NCI-H2029 treated with DMSO at 0.1 percent for 48 hours (cell line): Measurements from ENCODE around the gene LOC101059915.
"Not testable (repeated sequence)": the region's sequence is repeated elsewhere in the genome, so short reads cannot be mapped to it uniquely, and the experiment has no call there.

Source experiments
- DNase-seq: peaks from one replicate; lab custom pipeline; 2025; lab: John Stamatoyannopoulos, UW

LOC101059915 gene

GRCh38 chrX:71675636-71676035 lies 8.3 kb downstream of the LOC101059915 start:
- DNase-seq, result not testable (repeated sequence)

DNA sequence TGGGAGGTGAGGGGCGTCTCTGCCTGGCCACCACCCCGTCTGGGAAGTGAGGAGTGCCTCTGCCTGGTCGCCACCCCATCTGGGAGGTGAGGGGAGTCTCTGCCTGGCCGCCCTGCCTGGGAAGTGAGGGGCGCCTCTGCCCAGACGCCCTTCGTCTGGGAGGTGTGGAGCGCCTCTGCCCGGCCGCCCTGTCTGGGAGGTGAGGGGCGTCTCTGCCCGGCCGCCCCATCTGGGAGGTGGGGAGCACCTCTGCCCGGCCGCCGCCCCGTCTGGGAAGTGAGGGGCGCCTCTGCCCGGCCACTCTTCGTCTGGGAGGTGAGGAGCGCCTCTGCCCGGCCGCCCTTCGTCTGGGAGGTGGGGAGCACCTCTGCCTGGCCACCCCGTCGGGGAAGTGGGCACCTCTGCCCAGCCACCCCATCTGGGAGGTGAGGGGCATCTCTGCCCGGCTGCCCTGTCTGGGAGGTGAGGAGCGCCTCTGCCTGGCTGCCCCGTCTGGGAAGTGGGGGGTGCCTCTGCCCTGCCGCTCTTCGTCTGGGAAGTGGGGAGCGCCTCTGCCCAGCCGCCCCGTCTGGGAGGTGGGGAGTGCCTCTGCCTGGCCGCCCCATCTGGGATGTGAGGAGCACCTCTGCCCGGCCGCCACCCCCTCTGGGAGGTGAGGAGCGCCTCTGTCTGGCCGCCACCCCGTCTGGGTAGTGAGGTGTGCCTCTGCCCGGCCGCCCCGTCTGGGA lies 8.9 kb downstream of the LOC101059915 start:
- not testable (repeated sequence) for DNase-seq

DNA sequence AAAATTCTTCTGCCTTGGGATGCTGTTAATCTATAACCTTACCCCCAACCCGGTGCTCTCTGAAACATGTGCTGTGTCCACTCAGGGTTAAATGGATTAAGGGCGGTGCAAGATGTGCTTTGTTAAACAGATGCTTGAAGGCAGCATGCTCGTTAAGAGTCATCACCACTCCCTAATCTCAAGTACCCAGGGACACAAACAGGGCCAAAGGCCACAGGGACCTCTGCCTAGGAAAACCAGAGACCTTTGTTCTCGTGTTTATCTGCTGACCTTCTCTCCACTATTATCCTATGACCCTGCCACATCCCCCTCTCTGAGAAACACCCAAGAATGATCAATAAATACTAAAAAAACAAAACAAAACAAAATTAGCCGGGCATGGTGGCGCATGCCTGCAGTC lies 9.8 kb downstream of the LOC101059915 start:
- DNase-seq, result not testable (repeated sequence)

DNA sequence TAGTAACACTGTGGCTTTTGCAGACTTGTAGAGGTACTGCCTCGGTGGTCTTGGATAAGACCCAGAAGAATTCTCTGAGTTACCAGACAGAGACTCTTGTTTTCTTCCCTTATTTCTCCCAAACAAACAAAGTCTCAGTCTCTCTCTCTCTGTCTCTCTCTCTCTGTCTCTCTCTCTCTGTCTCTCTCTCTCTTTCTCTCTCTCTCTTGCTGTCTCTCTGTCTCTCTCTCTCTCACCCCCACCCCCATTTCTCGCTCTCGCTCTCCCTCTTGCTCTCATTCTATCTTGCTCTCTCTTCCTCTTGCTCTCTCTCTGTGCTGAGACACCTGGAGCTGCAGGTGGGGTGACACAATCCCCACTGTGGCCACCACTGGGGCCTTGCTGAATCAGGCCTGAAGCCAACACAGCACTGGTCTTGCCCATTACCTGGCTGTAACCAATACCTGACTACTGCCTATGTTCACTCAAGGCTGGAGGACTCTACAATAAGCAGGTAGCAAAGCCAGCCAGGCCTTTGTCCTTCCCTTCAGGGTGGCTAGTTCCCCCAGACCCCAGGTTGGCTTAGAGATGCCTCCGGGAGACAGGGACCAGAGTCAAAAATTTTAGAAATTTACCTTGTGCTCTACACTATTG lies 12.3 kb downstream of the LOC101059915 start:
- DNase-seq, result no peak

DNA sequence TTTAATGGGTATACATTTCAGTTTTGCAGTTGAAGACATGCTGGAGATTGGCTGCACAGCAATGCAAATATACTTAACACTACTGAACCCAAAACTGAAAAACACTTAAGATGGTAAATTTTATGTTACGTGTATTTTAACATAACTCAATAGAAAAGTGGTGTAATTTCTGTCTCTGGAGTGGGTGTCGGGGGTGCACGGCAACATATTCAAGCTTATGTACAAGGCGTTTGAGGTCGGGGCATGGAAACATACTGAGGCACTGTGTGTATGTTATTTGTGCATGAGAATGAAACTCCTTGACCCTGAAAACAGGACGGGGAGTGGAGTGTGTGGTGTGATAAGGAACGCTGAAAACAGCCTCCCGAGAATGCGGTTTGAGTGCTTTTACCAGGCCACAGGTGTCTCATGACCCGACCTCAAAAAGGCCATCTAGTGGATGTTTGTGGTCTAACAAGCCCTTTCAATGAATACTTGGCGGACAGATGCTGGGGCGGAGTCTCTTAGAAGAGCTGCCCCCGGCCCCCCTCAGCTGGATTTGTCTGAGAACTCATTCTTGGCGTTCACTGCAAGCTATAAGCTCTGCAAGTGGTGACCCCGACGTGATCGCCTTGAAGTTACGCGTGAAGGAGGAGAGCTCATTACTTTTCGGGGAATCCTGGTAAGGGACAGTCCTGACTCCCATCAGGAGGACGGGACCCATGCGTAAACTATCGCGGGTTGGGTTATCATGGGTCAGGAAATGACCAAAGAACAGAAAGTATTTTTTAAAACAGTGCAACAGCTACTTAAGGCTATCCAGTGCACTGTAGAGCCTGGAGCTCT lies 29.5 kb downstream of the LOC101059915 start:
- DNase-seq, result not testable (repeated sequence)

DNA sequence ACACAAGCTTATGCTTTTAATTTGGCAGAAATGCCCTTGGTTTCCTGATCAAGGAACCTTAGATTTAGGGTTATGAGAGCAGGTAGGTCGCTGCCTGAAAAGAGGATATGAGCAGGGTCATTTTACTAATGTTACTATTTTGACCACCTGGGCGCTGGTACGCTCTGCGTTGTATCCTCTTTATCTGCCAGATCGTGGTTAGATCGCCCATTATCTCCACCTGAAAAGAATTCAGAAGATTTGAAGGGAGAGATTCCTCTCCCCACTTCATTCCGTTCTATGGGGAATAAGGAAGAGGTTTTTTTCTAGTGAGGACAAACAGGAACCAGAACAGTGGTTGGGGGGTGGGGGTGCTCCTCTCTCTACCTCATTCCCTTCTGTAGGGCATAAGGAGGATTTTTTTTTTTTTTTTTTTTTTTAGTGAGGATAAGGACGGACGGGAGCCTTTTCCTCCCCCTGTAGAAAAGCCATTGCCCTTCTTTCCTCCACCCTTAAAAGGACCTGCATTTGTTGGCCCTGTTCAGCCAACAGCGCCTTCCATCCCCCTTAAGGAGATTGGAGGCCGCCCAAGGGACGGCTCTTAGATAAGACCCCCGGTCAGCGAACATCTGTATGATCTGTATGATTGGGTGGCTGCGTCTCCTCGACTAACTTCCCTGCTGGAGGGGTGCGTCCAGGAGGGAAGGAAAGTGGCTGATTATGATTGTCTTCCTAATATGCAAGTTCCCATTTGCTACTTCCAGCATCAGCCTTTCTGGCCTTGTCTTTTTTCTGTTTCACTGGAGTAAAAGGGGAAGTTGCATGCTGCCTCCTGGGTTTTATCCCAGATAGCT lies 30.3 kb downstream of the LOC101059915 start:
- not testable (repeated sequence) for DNase-seq

DNA sequence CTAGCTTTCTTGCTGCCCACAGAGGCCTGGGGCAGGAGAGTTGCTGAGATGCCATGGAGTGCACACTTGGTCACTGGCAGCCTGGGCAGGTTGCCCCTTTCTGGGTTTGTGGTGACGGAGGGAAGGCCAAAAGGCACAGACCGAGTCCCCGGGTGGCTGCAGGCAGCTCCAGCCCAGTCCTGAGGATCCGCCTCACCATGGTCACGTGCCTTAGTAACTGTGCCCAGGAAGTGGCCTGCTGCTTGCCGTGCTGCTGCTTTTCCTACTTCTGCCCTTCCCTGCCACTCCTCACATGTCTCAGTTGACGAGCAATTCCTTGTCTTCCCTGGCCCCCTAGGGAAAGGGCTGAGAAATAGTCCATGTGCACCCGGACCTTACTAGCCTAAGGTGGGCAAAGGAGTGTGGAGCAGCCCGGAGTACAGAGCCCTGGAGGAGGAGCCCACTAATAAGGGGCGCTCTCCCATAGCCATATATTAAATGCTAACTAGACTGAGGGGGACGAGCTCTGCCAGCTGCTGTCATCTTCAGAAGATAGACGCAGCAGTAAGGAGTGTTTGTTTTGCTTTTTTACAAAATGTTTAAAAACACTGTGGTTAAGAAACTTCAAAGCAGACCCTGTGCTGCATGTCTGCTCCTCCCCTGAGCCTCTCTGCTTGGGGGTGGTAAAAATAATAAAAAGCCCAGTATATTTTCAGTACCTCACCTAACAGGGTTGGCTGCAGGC lies 31.1 kb downstream of the LOC101059915 start:
- not testable (repeated sequence) for DNase-seq

GRCh38 chrX:71699023-71699344 lies 31.6 kb downstream of the LOC101059915 start:
- DNase-seq, result not testable (repeated sequence)

DNA sequence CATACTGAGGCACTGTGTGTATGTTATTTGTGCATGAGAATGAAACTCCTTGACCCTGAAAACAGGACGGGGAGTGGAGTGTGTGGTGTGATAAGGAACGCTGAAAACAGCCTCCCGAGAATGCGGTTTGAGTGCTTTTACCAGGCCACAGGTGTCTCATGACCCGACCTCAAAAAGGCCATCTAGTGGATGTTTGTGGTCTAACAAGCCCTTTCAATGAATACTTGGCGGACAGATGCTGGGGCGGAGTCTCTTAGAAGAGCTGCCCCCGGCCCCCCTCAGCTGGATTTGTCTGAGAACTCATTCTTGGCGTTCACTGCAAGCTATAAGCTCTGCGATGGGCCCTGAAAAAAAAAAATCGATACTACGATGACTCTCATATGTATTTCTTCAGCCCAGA lies 35.5 kb downstream of the LOC101059915 start:
- DNase-seq, result not testable (repeated sequence)

DNA sequence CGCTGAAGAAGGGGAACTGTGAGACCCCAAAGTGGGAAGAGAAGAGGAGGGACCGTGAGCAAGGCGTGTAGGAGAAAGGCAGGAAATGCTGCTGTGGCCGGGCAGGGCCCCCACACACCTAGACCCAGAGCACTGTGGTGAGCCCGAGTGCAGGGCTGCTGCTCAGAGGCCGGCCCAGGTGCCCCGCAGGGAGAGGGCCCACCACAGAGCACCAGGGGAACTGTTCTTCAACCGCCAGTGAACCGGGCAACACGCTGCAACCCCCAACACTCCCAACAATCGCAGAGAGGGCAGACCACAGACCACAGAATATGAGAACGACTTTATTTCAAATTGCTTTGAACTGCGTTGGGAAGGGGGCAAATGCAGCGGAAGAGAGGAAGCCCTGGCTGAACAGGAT lies 46.7 kb downstream of the LOC101059915 start:
- not testable (repeated sequence) for DNase-seq

DNA sequence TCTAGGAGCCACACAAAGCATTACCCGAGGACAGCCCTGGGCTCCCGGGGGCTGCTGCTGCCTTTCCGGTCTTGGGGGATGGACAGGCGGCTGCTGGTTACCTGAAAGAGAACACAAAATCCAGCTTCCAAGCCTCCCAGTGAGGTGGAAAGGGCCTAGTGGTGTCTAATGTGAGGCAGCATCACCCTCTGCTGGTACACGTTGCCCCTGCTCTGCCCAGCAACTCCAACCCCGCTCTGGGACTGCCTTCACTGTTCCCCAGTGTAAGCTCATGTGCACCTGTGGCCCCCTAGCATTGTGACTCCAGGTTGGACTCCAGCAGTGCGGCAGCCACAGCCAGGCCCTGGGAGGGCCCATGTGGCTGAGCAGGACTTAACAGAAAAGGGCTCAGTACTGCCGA lies 48.2 kb downstream of the LOC101059915 start:
- not testable (repeated sequence) for DNase-seq

DNA sequence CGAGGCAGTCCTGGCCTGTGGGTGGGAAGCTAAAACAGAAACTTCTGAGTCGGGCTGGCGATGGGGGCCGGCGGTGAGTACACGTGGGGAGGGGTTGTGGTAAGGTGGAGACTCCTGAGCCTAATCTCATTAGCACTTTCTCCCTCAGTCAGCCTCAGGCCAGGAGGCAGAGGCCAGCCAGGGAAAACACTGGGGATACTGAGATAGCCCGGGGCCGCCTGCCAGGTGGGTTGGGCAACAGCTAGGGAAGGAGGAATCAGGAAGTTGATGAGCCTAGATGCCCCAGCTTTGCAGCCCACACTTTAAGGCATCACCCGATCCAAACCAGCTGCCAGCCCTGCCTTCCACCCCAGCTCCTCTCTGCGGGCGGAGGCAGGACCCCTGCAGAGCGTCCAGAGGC lies 49.0 kb downstream of the LOC101059915 start:
- not testable (repeated sequence) for DNase-seq

- DNase-seq, result not testable (repeated sequence)
Observed at GRCh38 chrX:71718185-71718584, 50.8 kb downstream of the LOC101059915 start, which contains the start of gene CXorf49. Gene CXorf49, minus strand, starts transcription at chrX:71718285. Its CDS starts 134 bp downstream, at chrX:71718151.

GRCh38 chrX:71719195-71719594 lies 51.8 kb downstream of the LOC101059915 start:
- DNase-seq, result not testable (repeated sequence)

DNA sequence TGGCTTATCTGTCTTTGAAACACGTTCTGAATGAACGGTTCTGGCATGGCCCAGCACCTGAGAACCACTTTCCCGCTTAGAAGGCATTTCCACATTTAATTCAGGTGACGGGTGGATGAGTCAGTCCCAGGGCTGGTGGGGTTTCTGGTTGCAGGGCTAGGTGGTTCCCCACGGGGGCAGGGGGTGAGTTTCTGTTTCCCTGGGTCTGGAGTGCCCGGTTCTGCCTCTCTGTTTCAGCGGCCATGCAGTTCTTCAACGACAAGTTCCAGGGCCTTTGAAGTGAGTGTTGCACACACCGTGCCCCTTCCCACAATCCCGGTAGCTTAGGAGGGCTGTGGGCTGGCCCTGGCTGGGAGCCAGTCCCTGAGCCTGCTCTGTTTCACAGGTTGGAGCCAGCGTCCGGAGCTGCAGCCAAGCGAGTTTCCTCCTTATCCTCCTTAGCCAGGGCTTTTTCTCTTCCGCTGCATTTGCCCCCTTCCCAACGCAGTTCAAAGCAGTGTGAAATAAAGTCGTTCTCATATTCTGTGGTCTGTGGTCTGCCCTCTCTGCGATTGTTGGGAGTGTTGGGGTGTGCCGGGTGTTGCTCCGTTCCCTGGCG lies 53.0 kb downstream of the LOC101059915 start:
- not testable (repeated sequence) for DNase-seq
